ENCODE results near the gene LRP6.
A peak's percentile ranks its signal among the peaks of the same experiment; 100 is the strongest.
"Not testable (repeated sequence)": the region's sequence is repeated elsewhere in the genome, so short reads cannot be mapped to it uniquely, and the experiment has no call there.

The LRP6 gene

DNA sequence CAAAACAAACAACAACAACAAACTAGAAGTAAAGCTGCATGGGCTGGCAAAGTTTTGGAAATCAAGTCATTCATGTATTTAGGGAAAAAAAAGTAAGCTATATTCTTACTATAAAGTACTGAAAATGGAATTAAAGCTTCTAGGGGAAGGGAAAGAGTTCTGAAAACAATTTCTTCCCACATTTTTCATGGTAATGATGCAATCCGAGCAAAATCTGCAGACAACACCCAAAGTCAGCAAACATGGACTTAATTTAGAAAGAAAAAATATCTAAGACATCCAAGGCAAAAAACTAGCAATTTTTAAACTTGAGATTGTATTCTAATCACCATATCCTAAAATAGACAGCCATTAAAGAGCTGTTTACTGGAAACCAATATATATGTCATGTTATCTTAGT lies 86.3 kb downstream of the LRP6 start:
- no peak for DNase-seq (ENCODE audit: low read depth)

DNA sequence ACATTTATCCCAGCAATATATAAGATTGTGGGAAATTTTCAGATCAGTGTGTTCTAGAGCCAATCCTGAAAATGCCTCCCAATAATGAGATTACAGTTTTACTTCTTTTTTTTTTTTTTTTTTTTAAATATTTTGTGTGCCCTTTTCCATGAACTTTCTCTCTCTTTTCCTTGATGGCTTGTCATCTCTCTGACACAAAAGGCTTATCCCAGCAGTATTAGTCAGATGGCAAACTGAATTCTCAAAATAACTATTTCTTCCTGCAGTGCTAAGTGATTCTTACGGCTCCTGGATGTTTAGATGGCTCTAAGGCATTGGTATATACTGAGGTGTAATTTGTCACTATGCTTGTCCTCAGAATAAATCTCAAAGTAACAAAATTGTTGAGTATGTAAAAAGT lies 86.7 kb downstream of the LRP6 start:
- DNase-seq (ENCODE audit: low read depth): no peak

DNA sequence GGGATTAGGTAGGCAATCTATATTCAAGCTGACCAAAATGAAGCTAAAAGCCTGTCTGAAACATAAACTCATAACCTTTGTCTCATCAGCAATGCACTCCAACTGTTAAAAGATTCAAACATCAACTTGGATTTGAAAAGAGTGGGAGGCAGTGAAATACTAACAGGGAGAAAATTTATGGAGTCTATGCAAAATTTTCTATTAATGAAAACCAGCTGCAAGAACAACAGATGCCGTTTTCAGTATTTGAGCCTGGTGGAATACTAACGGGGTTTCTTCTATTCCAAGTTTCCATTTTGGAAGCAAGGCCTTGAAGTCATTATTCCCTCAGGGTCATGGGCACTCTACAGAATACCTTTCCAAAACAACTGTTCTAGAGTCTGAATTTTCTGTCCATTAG lies 88.3 kb downstream of the LRP6 start:
- DNase-seq (ENCODE audit: low read depth): no peak

DNA sequence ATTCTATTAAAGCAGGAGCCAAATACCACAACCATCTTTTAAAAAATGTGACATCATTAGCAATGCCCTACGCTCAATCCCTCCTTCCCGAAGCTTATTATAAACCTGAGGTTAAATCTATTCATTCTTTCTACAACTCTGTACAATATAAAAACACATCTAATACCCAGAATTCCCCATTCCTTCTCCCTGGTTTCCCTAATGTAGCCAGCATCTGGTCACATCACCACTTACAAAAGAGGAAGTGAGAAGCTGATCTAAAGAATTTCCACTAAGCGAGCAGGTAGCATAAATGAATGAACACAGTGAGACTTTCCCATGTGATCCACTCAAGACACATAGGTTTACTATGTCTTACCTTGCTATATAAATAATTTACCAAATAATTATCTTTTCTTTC lies 90.4 kb downstream of the LRP6 start:
- no peak for DNase-seq (ENCODE audit: low read depth)

DNA sequence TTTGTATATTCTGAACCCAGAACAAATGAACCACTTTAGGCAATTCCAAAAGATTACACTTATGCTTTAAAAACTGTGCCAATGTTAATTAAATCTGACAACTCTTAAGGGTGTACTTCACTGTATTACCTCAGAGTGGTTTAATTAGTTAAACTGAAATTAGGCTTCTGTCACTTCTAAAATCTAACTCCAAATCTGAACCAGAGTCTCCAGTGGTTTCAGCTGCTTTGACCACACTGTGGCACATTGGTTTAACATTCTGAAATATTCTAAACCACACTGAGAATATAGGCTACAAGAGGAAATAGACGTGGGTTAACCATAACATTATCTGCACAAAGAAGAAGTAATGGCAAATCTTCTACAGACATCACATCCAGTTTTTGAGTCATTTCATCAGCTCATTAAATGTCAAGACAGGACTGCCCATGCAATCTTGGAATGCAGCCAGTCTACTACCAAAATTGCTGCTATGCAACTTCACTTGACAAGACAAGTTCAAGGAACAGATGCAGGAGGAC lies 94.8 kb downstream of the LRP6 start:
- peak; percentile 2 for DNase-seq (ENCODE audit: low read depth)

DNA sequence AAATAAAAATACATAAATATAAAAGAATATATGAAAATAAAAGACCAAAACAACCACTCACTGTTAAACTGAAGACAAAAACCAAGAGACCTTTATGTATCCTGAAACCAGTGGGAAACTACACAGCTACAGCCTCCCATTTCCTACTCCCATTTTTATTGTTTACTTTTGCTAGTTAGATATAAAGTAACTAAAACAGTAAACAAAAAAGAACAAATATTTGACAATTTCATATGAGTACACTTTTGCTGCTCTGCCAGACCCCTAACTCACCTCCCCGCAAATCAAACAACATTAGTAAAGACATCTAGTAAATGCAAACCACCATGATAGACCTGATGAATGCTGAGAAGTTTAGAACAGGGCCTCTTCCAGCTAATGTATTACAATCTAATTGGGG lies 99.0 kb downstream of the LRP6 start:
- no peak for DNase-seq (ENCODE audit: low read depth)

DNA sequence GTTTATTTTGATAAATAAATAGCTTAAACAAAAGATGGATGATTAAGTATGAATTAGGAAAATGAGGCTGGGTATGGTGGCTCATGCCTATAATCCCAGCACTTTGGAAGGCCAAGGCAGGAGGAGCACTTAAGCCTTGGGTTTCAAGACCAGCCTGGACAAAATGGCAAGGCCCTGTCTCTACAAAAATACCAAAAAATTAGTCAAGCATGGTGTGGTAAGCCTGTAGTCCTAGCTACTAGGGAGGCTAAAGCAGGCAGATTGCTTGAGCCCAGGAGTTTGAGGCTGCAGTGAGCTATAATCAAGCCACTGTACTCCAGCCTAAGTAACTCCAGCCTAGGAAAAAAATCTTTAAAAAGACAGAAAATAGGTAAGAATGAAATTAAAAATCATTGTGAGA lies 100.1 kb downstream of the LRP6 start:
- DNase-seq (ENCODE audit: low read depth): no peak

DNA sequence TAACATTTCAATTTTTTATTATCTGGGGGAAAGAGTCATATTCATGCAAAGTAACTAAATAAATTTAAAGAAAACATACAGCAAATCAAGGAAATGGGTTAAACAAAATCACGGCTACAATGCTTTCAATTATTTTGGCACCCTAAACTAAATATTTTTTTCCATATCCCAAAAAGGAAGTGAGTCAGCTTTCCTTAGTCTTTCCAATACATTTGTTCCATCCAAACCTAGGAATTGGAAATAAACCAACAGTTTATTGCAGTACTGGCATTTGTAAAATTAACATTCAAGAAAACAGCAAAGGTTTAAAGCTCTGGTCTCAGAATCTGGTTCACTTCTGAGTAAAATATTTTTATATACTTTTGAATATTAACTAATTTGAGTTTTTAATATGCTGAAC lies 106.9 kb downstream of the LRP6 start:
- no peak for DNase-seq (ENCODE audit: low read depth)

DNA sequence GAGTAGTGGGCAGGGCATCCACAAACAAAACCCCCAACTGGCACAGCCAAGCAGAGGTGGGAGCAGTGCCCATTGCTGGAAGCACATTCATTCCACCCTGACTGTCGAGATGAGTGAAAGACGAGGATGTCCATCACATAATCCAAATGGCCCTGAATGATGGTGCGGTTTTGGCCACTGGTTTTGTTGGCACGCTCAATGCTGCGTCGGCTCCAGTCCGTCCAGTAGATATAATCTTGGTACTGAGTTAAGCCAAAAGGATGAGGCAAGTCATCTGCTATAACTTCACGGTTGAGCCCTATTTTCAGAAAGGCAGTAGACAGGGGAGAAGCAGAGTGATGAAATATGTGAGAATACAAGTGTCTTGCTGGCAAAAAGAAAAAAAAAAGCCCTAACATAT lies 108.0 kb downstream of the LRP6 start:
- DNase-seq (ENCODE audit: low read depth): no peak

DNA sequence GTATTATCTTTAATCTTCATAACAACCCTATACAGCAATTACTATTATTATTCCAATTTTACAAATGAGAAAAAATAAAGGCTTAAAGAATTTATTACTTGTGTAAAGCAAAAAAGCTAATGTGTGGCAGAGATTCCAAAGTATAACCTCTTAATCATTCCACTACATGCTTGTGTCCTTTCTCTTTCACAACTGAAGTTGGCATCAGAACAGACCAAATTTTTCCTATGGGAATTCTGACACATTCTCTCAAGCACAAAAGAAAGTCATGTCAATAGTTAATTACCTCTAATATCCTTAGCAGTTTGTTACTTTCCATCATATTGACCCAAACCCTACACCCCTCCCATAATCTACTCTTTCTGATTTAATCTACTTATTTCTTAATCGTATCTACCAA lies 109.4 kb downstream of the LRP6 start:
- no peak for DNase-seq (ENCODE audit: low read depth)

DNA sequence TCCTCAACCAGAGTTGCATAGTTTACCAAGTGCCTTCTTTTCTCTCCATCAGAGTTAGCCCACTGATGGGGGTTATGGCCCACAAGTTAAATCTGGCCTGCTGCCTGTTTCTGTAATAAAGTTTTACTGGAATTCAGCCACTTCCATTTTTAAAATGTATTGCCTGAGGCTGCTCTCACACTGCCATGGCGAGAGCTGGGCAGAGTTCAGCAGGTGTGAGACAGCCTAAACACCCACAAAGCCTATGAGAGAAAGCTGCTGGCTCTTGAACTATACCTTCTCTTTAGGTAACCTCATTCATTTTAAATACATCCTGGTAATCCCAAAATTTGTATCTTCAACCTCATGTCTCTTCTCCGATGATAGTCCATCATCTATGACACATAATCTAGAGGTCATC lies 110.0 kb downstream of the LRP6 start:
- DNase-seq (ENCODE audit: low read depth): no peak

DNA sequence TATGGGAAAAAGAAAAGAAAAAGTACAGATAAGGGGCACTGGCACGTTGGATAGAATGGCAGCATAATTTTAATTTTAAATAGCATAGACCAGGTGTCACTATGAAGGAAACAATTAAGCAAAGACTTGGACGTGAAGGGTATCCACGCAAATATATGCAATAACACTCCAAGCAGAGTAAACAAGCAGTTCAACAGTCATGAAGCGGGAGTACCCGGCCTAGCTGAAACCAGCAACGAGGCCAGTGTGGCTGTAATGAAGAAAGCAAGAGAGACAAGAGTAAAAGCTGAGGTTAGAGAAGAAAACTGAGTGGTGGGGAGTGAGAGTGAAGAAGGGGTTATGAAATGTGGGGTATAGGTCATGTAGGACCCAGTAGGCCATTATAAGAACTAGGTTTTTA lies 110.7 kb downstream of the LRP6 start:
- no peak for DNase-seq (ENCODE audit: low read depth)

DNA sequence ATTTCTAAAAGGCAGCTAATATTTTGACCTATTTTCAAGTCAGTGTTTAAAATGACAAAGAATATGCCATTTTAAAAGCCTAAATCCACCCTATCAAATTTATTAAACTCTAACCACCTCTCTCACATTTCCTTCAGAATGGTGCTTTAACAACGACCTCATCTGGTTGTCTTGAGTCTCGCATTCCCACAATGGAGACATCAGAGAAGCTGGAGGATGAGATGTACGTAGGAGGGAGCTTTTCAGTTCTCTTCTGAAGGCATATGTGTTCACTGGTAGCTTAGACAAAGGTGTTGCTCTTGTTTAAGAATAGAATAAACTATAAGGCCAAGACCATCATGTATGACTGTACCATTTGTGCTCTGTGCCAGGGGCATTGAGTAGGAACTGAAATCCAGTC lies 113.2 kb downstream of the LRP6 start:
- DNase-seq (ENCODE audit: low read depth): no peak

DNA sequence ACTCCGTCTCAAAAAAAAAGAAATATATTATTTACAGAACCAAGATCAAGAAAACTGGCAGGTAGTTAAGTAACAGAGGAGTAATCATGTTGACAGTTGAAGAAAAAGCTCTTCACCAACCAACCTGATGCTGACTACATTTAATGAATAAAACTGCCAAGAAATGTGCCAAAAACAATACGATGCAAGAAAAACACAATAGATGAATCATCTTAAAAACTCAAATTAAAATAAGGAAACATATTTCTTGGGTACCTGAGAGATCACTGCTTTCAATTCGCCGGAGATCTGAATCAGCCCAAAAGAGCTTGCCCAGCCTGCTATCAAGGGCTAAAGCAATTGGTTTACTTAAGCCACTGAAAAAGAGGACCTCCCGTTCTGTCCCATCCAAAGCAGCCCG lies 119.7 kb downstream of the LRP6 start:
- no peak for DNase-seq (ENCODE audit: low read depth)

DNA sequence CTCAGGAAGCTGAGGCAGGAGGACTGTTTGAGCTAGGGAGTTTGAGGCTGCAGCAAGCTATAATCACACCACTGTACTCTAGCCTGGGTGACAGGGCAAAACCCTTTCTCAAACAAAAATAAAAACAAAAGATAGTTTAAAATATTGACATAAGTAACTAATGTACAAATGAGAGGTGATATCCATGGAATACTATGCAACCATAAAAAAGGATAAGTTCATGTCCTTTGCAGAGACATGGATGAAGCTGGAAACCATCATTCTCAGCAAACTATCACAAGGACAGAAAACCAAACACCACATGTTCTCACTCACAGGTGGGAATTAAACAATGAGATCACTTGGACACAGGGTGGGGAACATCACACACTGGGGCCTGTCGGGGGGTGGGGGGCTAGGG lies 122.3 kb downstream of the LRP6 start:
- not testable (repeated sequence) for DNase-seq (ENCODE audit: low read depth)

DNA sequence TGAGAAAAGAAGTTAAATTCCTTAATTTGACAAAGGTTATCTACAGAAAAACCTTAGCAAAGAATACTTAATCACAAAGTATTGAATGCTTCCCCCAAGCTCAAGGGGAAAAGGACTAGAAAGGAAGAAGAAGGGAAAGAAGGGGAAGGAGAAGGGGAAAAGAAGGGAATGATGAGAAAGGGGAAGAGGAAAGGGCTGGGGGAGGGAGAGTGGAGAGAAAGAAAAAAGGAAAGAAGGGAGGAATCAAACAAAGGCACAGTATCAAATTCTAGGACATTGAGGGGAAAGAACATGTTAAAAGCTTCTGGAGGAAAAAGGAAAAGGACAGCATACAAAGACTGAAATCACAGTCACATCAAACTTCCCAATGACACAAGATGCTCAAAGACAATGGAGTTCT lies 125.8 kb downstream of the LRP6 start:
- DNase-seq (ENCODE audit: low read depth): no peak

DNA sequence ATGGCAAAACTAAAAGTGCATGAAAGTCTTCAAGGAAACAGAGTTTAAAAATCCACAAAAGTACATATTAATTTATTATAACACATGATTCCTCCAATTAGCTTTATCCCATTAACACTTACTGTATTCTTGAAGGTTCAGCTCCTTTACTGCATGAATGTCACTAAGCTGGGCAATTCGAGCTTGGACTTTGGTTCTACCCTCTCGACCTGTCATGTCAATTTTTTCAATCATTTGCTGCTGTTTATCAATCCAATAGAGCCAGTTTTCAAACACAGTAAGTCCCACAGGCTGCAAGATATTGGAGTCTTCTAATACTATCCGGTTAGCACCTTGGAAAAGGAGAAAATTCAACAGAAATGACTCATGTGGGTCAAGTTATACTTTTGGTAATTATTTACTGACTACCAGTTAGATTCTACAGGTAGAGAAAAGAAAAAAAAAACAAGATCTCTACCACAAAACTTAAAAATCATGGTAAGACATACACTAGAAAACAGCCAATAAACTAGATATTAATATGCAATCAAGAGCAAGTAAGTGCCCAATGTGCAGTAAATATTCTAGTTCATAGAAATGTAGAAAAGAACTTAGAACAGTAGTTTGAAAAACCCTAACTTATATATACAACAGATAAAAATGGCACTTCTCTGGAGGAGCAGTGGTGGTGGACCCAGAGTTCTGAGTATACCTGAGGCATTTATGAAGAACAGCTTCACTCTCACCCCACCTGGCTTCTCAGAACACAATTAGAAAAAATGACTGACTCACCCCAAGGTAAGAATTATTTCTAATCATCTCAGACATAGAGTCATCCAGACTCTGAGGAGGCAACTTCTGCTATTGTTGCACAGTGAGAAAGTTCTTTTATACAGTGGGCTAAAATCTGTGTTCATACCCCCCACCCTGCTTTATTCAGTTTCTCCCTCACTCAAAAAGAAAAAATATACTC lies 128.4 kb downstream of the LRP6 start:
- no peak for DNase-seq (ENCODE audit: low read depth)

DNA sequence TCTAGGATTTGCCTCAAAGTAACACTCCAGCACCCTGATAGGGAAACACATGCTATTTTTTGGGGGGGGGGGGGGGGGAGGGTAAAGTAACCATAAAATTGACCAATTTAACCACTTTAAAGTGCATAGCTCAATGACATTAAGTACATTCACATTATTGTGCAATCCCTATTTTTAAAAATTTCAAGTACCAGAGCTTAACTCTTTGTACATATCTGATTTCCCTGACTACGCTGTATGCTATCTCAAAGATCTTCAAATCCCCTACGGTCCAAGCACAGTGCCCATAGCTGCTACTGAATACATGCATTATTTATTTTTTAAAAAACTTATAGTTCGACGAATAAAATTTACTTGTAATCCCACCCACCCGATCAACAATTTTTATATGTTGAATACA lies 133.1 kb downstream of the LRP6 start:
- DNase-seq (ENCODE audit: low read depth): no peak

DNA sequence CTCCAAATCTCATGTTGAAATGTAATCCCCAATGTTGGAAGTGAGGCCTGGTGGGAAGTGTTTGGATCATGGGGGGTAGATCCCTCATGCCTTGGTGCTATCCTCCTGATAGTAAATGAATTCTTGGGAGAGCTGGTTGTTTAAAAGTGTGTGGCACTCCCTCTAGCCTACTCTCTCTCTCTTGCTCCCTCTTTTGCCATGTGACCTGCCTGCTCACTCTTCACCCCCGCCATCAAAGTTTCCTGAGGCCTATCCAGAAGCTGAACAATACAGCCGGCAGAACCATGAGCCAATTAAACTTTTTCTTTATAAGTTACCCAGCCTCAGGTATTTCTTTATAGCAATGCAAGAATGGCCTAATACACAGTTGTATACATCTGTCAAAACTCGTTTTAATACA lies 133.6 kb downstream of the LRP6 start:
- DNase-seq (ENCODE audit: low read depth): no peak

DNA sequence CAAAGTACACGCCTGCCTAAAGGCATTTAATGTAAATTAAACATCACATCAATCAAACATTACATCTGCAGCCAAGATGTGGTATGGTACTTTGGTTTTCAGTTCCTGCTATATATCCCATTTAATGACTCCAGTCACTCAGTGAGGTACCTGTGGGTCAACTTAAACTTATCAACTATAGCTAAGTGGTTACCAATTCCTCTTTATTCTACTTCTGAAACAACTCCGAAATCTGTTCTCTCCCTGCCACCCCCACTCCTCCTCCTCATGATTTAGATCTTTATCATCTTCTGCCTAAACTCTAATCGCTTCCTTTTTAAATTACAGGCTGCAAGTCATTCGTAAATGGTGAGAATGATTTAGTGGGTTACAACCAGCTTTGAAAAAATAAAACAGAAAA lies 138.2 kb downstream of the LRP6 start:
- DNase-seq (ENCODE audit: low read depth): no peak

DNA sequence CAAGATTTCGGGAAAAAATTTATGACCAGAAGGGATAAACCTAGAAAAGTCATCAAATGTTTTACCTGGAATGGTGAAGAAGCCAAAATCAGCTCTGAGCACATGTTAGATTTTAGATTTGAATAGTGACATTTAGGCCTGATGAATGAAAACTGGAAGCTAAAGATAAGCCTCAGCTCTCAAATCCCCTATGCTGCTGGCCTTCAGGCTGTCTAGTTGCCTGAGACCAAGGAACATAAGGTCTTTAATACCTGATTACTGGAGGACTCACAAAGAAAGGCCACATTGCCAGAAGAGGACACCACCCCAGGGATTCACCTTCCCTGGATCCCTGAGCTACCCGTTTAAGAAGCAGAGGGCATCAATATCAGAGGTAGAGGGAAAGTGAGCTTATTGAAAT lies 139.5 kb downstream of the LRP6 start:
- no peak for DNase-seq (ENCODE audit: low read depth)

DNA sequence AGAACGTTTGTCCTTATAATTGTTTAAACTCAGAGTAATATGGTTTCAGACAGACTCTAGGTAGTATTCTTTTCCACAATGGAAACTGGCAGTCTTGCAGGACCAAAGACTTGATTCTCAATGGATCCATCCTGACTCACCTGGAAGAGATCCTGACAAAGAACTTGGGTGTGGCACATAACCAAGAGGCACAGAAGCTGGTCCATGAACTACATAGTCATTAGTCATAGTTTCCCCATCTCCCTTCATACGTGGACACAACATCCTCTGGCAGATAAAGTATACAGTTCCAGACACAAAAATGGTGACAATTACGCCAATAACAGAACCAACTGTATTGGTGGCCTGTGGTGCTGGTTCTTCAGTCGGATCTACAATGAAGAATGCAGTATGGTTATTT lies 140.3 kb downstream of the LRP6 start:
- no peak for DNase-seq (ENCODE audit: low read depth)

DNA sequence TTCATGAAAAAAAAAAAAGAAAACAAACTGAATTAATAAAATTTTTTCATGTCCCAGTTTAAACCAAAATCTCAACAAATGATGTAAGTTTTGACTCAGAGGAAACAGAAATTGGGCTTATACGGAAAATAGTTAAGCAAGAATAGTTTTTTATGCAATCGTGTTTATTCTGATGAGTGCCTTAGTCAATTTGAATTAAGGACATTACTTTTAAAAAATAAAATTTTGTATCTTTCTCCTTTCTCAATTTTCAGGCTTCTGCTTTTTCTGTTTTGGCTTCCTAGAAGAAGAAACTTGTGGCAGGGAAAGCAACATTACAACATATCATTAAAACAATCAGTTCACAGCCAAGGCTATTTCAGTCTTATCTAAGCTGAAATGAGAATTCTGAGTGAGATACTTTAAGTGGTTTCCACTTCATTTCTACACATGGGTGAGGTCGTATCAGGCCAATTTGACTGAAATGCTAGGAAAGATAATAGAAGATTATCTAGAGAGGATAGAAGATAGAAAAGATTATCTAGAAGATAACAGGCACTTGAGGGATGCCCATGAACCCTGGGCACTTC lies 143.7 kb downstream of the LRP6 start:
- no peak for DNase-seq (ENCODE audit: low read depth)

DNA sequence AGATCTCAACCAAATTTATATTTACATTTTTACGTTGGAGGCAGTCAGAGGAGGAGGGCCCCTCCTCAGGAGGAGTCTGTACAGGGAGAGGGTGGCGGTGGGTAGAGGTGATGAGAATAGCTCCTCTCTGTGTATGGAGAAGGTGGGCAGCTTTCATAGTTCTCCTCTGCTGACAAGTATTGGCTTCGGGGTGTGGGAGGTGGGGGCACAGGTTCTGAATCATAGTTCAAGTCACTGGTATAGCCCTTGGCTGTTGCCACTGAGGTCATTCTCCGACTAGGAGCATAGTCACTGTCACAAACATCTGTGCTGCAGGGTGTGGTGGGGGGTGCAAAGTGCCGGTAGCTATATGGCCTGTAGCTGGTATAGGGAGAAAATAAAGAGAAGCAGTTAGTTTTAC lies 145.8 kb downstream of the LRP6 start:
- DNase-seq (ENCODE audit: low read depth): no peak

All from activated T-cell treated with anti-CD3 and anti-CD28 coated beads for 24 hours (primary cell).